CD4-positive, CD25-positive, alpha-beta regulatory T cell (primary cell): Measurements from ENCODE around the gene TFB2M. TPM values are rescaled to one million over a fixed set of nuclear protein-coding genes. Genes with fewer than 3 reads are reported as not detected.

Source experiments
- ATAC-seq, 2 donors: fragments of 150-1000 bp; cut with Tn5 transposase; one replicate each; pipeline ENCODE4 v1.10.0; 2021; ENCODE audit warnings: low read depth in 2 of 2, moderate number of reproducible peaks in 2 of 2, moderate library complexity in 1 of 2
- DNase-seq, 3 donors: peaks; one replicate each; pipeline versions ENCODE4 v3.0.0 to v3.0.0-alpha.2; 2012 to 2022; ENCODE audit warnings: mixed read lengths in 1 of 3
- H3K27ac ChIP-seq: one replicate; pipeline ENCODE4 v1.7.0; 2013; ENCODE audit warnings: mild to moderate bottlenecking, low read length; ENCODE audit not compliant: insufficient read depth, poor library complexity, severe bottlenecking
- H3K27me3 ChIP-seq: one replicate; pipeline ENCODE4 v1.7.0; 2013; ENCODE audit warnings: low read length; ENCODE audit not compliant: control insufficient read depth, insufficient read depth
- H3K36me3 ChIP-seq: one replicate; pipeline ENCODE4 v1.7.0; 2013; ENCODE audit warnings: mild to moderate bottlenecking, low read length, moderate library complexity; ENCODE audit not compliant: control insufficient read depth, insufficient read depth
- H3K4me1 ChIP-seq: 2 replicates; pipeline ENCODE4 v1.7.0; 2013; ENCODE audit warnings: mild to moderate bottlenecking, low read length; ENCODE audit not compliant: insufficient read depth, control insufficient read depth, poor library complexity, severe bottlenecking
- H3K4me3 ChIP-seq: one replicate; pipeline ENCODE4 v1.7.0; 2013; ENCODE audit warnings: low read depth, mild to moderate bottlenecking, low read length, moderate library complexity
- H3K9me3 ChIP-seq, 2 experiments: 1 replicate in 1 of 2; 2 replicates in 1 of 2; pipeline ENCODE4 v1.7.0; 2013; ENCODE audit warnings: low read length in 2 of 2, mild to moderate bottlenecking in 1 of 2, moderate library complexity in 1 of 2; ENCODE audit not compliant: control insufficient read depth in 2 of 2
- H3K27ac Mint-ChIP-seq, 3 donors: one replicate each; pipeline ENCODE4 v1.8.0; 2020 to 2022; ENCODE audit warnings: mild to moderate bottlenecking in 3 of 3, mixed read lengths in 3 of 3, moderate library complexity in 2 of 3
- H3K27me3 Mint-ChIP-seq: one replicate; pipeline ENCODE4 v1.8.0; 2022; ENCODE audit warnings: mild to moderate bottlenecking, mixed read lengths
- H3K36me3 Mint-ChIP-seq: one replicate; pipeline ENCODE4 v1.8.0; 2020; ENCODE audit warnings: mixed read lengths
- H3K4me1 Mint-ChIP-seq, 4 donors: one replicate each; pipeline ENCODE4 v1.8.0; 2020 to 2022; ENCODE audit warnings: mixed read lengths in 4 of 4, mild to moderate bottlenecking in 1 of 4
- H3K4me3 Mint-ChIP-seq, 4 donors: one replicate each; pipeline ENCODE4 v1.8.0; 2020 to 2022; ENCODE audit warnings: mild to moderate bottlenecking in 4 of 4, mixed read lengths in 4 of 4, moderate library complexity in 3 of 4
- H3K9me3 Mint-ChIP-seq, 7 donors: one replicate each; pipeline ENCODE4 v1.8.0; 2020 to 2022; ENCODE audit warnings: mixed read lengths in 7 of 7, mild to moderate bottlenecking in 3 of 7, moderate library complexity in 2 of 7
- polyA plus RNA-seq, 4 donors: library from polyadenylated mRNA; unstranded; fragments of 300-500 nt; fragmentation: Illumina TruSeq; gene quantifications; one replicate each; pipeline ENCODE4 v1.2.3, GENCODE V29; 2021
- total RNA-seq: library from RNA; stranded (reverse); gene quantifications from one replicate; pipeline ENCODE4 v1.2.3, GENCODE V29; 2022

The TFB2M gene
- total and polyA plus RNA-seq, 5 donors from 2014 or later = 15.2 to 21.8 (median 20.4) TPM

GRCh38 chr1:246512635-246513034 lies 53.4 kb downstream of the TFB2M start:
- ATAC-seq = no peak
- no peak overlapping the region for H3K4me3 ChIP-seq
- H3K27me3 Mint-ChIP-seq = no peaks in the 10 kb centered on the region
- no peak overlapping the region for H3K4me3 Mint-ChIP-seq
- H3K36me3 Mint-ChIP-seq = no peaks in the 10 kb centered on the region
- no peak overlapping the region for H3K27ac ChIP-seq
- no peak overlapping the region for H3K27ac Mint-ChIP-seq
- peaks cover 0 to 5% (median under 1%) of the 10 kb centered on the region in 4 donors for H3K4me1 Mint-ChIP-seq
- H3K27me3 ChIP-seq = no peaks in the 10 kb centered on the region
- H3K36me3 ChIP-seq = no peaks in the 10 kb centered on the region
- peaks cover 9 to 32% of the 10 kb centered on the region in 2 experiments for H3K9me3 ChIP-seq
- DNase-seq = no peak
- H3K4me1 ChIP-seq = no peaks in the 10 kb centered on the region
- H3K9me3 Mint-ChIP-seq = peaks cover 0 to 16% (median 3%) of the 10 kb centered on the region in 7 donors

GRCh38 chr1:246512230-246512629 lies 53.8 kb downstream of the TFB2M start:
- H3K36me3 Mint-ChIP-seq = no peaks in the 10 kb centered on the region
- no peaks in the 10 kb centered on the region for H3K27me3 Mint-ChIP-seq
- Histone ChIP-seq H3K9me3 (peaks cover 9 to 32% of the 10 kb centered on the region in 2 experiments), H3K36me3 (no peaks in the 10 kb centered on the region), H3K4me3 (no peak overlapping the region), H3K27ac (no peak overlapping the region), H3K27me3 (no peaks in the 10 kb centered on the region), H3K4me1 (no peaks in the 10 kb centered on the region)
- no peak overlapping the region for H3K4me3 Mint-ChIP-seq
- H3K4me1 Mint-ChIP-seq = peaks cover 0 to 9% (median 2%) of the 10 kb centered on the region in 4 donors
- ATAC-seq (no peak), DNase-seq (no peak)
- H3K9me3 Mint-ChIP-seq = peaks cover 0 to 16% (median 3%) of the 10 kb centered on the region in 7 donors
- H3K27ac Mint-ChIP-seq = no peak overlapping the region

DNA sequence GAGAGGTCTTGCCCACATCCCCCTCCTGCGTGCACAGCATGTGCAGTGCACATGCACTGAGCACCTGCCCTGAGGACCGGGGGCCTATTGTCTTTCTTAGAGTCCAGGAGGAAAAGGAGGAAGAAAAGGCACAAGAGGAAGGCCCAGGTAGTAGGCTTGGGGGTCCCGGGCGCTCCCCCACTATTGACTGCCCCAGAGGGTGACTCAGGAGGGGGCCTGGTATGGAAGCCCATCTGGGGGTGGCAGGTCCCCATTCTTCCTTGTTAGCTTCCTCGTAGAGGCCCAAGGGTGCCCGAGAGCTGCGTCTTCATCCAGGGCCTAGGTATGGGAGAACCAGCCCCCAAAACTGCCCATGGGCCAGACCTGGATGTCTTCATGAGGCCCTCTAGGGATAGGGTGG lies 54.9 kb downstream of the TFB2M start:
- Histone ChIP-seq H3K9me3 (peaks cover 9 to 27% of the 10 kb centered on the region in 2 experiments), H3K4me3 (no peak overlapping the region), H3K27ac (no peak overlapping the region), H3K27me3 (no peaks in the 10 kb centered on the region), H3K36me3 (no peaks in the 10 kb centered on the region), H3K4me1 (peaks cover 5% of the 10 kb centered on the region)
- Mint-ChIP-seq H3K4me3 (no peak overlapping the region), H3K9me3 (peaks cover 0 to 16% (median 2%) of the 10 kb centered on the region in 7 donors), H3K27me3 (no peaks in the 10 kb centered on the region), H3K36me3 (no peaks in the 10 kb centered on the region), H3K4me1 (peaks cover 1 to 14% (median 5%) of the 10 kb centered on the region in 4 donors), H3K27ac (no peak overlapping the region)
- ATAC-seq (no peak), DNase-seq (no peak)

GRCh38 chr1:246510147-246511030 lies 55.7 kb downstream of the TFB2M start:
- Histone ChIP-seq H3K27ac (no peak overlapping the region), H3K9me3 (peaks cover 9 to 19% of the 10 kb centered on the region in 2 experiments), H3K27me3 (no peaks in the 10 kb centered on the region), H3K4me3 (no peak overlapping the region), H3K4me1 (peaks cover 8% of the 10 kb centered on the region), H3K36me3 (no peaks in the 10 kb centered on the region)
- ATAC-seq = no peak
- DNase-seq = no peak
- Mint-ChIP-seq H3K9me3 (peaks cover 0 to 12% (median 2%) of the 10 kb centered on the region in 7 donors), H3K27me3 (no peaks in the 10 kb centered on the region), H3K4me1 (peaks cover 9 to 22% (median 13%) of the 10 kb centered on the region in 4 donors), H3K36me3 (no peaks in the 10 kb centered on the region), H3K27ac (no peak overlapping the region), H3K4me3 (no peak overlapping the region)

- no peaks in the 10 kb centered on the region for H3K27me3 Mint-ChIP-seq
- peaks cover 15 to 28% (median 17%) of the 10 kb centered on the region in 4 donors for H3K4me1 Mint-ChIP-seq
- no peaks in the 10 kb centered on the region for H3K36me3 Mint-ChIP-seq
- no peak overlapping the region for H3K27ac Mint-ChIP-seq
- DNase-seq = no peak
- no peaks in the 10 kb centered on the region for H3K27me3 ChIP-seq
- peaks cover 0 to 2% (median 0%) of the 10 kb centered on the region in 7 donors for H3K9me3 Mint-ChIP-seq
- no peaks in the 10 kb centered on the region for H3K36me3 ChIP-seq
- ATAC-seq = no peak
- H3K4me1 ChIP-seq = peaks cover 8% of the 10 kb centered on the region
- no peak overlapping the region for H3K27ac ChIP-seq
- no peak overlapping the region for H3K4me3 Mint-ChIP-seq
- peaks cover 0 to 6% of the 10 kb centered on the region in 2 experiments for H3K9me3 ChIP-seq
- no peak overlapping the region for H3K4me3 ChIP-seq
These were observed 57.0 kb downstream of the TFB2M start for GRCh38 chr1:246508897-246509688.

GRCh38 chr1:246506674-246507481 lies 59.2 kb downstream of the TFB2M start, which contains the start of gene SMYD3:
TSS of gene SMYD3 (minus strand) at chr1:246507279.
- peak within 1 kb of the TSS; percentile 93 to 97 (median 96) for H3K4me3 Mint-ChIP-seq
- ATAC-seq = peak; percentile 81 to 86
- peak within 1 kb of the TSS; percentile 57 for H3K27ac ChIP-seq
- H3K36me3 ChIP-seq = no peaks in the 10 kb centered on the region
- H3K4me3 ChIP-seq = peak within 1 kb of the TSS; percentile 93
- DNase-seq = peak; percentile 73 to 87 (median 78)
- no peaks in the 10 kb centered on the region for H3K27me3 ChIP-seq
- H3K27me3 Mint-ChIP-seq = no peaks in the 10 kb centered on the region
- no peaks in the 10 kb centered on the region for H3K36me3 Mint-ChIP-seq
- H3K27ac Mint-ChIP-seq = peak within 1 kb of the TSS; percentile 91 to 96 (median 93)
- H3K9me3 Mint-ChIP-seq = peaks cover 0 to 1% (median 0%) of the 10 kb centered on the region in 7 donors
- peaks cover 15 to 34% (median 19%) of the 10 kb centered on the region in 4 donors for H3K4me1 Mint-ChIP-seq
- H3K9me3 ChIP-seq = no peaks in the 10 kb centered on the region
- peaks cover 8% of the 10 kb centered on the region for H3K4me1 ChIP-seq

- Histone ChIP-seq H3K27me3 (no peaks in the 10 kb centered on the region), H3K4me3 (peak overlapping the region; percentile 69), H3K4me1 (peaks cover 8% of the 10 kb centered on the region), H3K27ac (peak overlapping the region; percentile 57), H3K36me3 (no peaks in the 10 kb centered on the region), H3K9me3 (no peaks in the 10 kb centered on the region)
- Mint-ChIP-seq H3K27ac (peak overlapping the region in 2 of 3 donors; percentile 84 to 96), H3K27me3 (no peaks in the 10 kb centered on the region), H3K9me3 (peaks cover 0 to 1% (median 0%) of the 10 kb centered on the region in 7 donors), H3K36me3 (no peaks in the 10 kb centered on the region), H3K4me3 (peak overlapping the region; percentile 93 to 97 (median 96)), H3K4me1 (peaks cover 15 to 34% (median 22%) of the 10 kb centered on the region in 4 donors)
- no peak for DNase-seq
- ATAC-seq = no peak
These were observed 59.7 kb downstream of the TFB2M start for GRCh38 chr1:246506367-246506673.
